Limb (tissue), 2 donors: Measurements from ENCODE around the gene NOX5.

Experiments
- DNase-seq, 2 donors: peaks; one replicate each; pipeline ENCODE4 v3.0.0-alpha.2; 2016; ENCODE audit errors: extremely low spot score in 2 of 2

NOX5 gene

GRCh38 chr15:68991723-68992122 lies 22.8 kb upstream of the NOX5 start:
- no peak for DNase-seq

GRCh38 chr15:68992696-68993095 lies 21.8 kb upstream of the NOX5 start:
- DNase-seq = no peak

GRCh38 chr15:68993276-68993675 lies 21.2 kb upstream of the NOX5 start:
- no peak for DNase-seq

- DNase-seq = no peak
Observed at GRCh38 chr15:68994149-68994548, 20.3 kb upstream of the NOX5 start.

GRCh38 chr15:68994981-68995761 lies 19.3 kb upstream of the NOX5 start:
- DNase-seq = no peak

GRCh38 chr15:68997050-68997449 lies 17.4 kb upstream of the NOX5 start:
- no peak for DNase-seq

- no peak for DNase-seq
Observed at GRCh38 chr15:68997930-68998777, 16.3 kb upstream of the NOX5 start.

GRCh38 chr15:68999091-68999490 lies 15.4 kb upstream of the NOX5 start:
- no peak for DNase-seq

GRCh38 chr15:69000091-69000490 lies 14.4 kb upstream of the NOX5 start:
- no peak for DNase-seq

GRCh38 chr15:69000725-69001503 lies 13.6 kb upstream of the NOX5 start:
- DNase-seq = no peak

GRCh38 chr15:69002783-69003182 lies 11.7 kb upstream of the NOX5 start:
- no peak for DNase-seq

- DNase-seq = no peak
Observed at GRCh38 chr15:69004011-69004410, 10.5 kb upstream of the NOX5 start.

GRCh38 chr15:69008056-69008455 lies 6.4 kb upstream of the NOX5 start:
- DNase-seq = no peak

GRCh38 chr15:69009341-69009740 lies 5.2 kb upstream of the NOX5 start:
- DNase-seq = no peak

GRCh38 chr15:69011641-69012040 lies 2.9 kb upstream of the NOX5 start:
- no peak for DNase-seq

- DNase-seq = no peak
Observed at GRCh38 chr15:69012761-69013364, 1.6 kb upstream of the NOX5 start.

- no peak for DNase-seq
Observed at GRCh38 chr15:69013726-69014406, 629 bp upstream of the NOX5 start.

GRCh38 chr15:69015591-69015990 lies 1.1 kb downstream of the NOX5 start:
- DNase-seq = no peak

- no peak for DNase-seq
Observed at GRCh38 chr15:69016021-69016595, 1.6 kb downstream of the NOX5 start.

- DNase-seq = no peak
Observed at GRCh38 chr15:69017978-69018377, 3.5 kb downstream of the NOX5 start.

GRCh38 chr15:69018951-69019350 lies 4.5 kb downstream of the NOX5 start:
- no peak for DNase-seq
